ENCODE data around the gene TEDC1. TPM values are rescaled to one million over a fixed set of nuclear protein-coding genes. Genes with fewer than 3 reads are reported as not detected.

Gene TEDC1
- total RNA-seq, 2 donors from 2014 or later = 25.1 to 59.2 TPM

- no peaks in the 10 kb centered on the region for H3K27me3 Mint-ChIP-seq
- no peaks in the 10 kb centered on the region for H3K36me3 Mint-ChIP-seq
- peaks cover 28 to 30% of the 10 kb centered on the region in 2 donors for H3K4me1 Mint-ChIP-seq (ENCODE audit: low read depth in 2 of 2)
- ATAC-seq (no peak), DNase-seq (ENCODE audit: low spot score) (no peak)
- no peaks in the 10 kb centered on the region for H3K9me3 Mint-ChIP-seq
- H3K27ac Mint-ChIP-seq = no peak overlapping the region
- no peak overlapping the region for H3K4me3 Mint-ChIP-seq
Measured at GRCh38 chr14:105483300-105484068, 7.6 kb upstream of the TEDC1 start.

DNA sequence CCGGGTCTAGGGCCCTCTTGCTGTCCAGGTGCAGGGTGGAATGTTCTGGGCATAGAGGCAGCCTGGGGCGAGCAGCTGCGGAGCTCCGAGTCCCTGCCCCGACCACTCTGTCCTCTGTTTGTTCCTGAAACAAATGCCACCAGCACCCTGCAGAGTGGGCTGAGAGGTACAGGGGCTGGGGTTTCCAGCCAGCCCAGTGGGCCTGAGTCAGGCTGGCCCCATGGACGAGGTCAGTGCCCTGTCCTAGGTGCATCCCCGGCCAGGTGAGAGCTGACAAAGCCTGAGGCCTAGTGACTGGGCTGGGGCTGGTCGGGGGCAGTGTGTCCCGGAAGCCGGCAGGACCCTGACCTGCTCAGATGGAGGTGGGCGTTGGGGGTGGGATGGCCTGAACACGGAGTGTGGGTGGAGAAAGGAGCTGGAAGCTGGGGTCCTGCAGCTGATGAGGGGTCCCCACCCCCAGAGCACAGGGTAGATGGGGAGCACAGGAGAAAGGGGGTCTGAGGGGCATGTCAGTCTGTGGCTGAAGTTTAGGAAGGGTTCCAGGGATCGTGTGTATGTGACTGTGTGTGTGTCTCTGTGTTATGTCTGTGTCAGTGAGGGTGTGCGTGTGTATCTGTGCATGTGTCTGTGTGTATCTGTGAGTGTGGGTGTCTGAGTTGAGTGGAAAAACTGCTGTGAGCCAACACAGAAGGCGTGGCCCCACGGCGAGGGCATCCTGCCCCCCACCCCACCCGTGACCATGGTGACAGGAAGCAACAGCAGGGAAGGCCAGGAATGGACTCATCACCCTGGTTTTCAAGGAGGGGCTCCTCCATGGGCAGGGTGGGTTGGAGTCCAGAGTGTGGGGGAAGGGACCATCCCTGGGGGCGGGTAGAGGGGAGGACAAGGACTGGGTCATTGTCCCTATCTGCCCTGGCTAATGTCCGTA, 6.7 kb upstream of the TEDC1 start:
- Mint-ChIP-seq H3K4me1 (ENCODE audit: low read depth in 2 of 2) (peaks cover 31 to 33% of the 10 kb centered on the region in 2 donors), H3K36me3 (no peaks in the 10 kb centered on the region), H3K4me3 (peak overlapping the region; percentile 14), H3K9me3 (no peaks in the 10 kb centered on the region), H3K27me3 (no peaks in the 10 kb centered on the region), H3K27ac (peak overlapping the region in 1 of 2 donors; percentile 0)
- no peak for ATAC-seq
- DNase-seq (ENCODE audit: low spot score) = no peak

- Mint-ChIP-seq H3K9me3 (no peaks in the 10 kb centered on the region), H3K36me3 (no peaks in the 10 kb centered on the region), H3K27ac (no peak overlapping the region), H3K27me3 (no peaks in the 10 kb centered on the region), H3K4me3 (no peak overlapping the region), H3K4me1 (ENCODE audit: low read depth in 2 of 2) (peaks cover 36% of the 10 kb centered on the region in 2 donors)
- ATAC-seq (no peak), DNase-seq (ENCODE audit: low spot score) (no peak)
Measured at GRCh38 chr14:105484997-105485393, 6.1 kb upstream of the TEDC1 start.

DNA sequence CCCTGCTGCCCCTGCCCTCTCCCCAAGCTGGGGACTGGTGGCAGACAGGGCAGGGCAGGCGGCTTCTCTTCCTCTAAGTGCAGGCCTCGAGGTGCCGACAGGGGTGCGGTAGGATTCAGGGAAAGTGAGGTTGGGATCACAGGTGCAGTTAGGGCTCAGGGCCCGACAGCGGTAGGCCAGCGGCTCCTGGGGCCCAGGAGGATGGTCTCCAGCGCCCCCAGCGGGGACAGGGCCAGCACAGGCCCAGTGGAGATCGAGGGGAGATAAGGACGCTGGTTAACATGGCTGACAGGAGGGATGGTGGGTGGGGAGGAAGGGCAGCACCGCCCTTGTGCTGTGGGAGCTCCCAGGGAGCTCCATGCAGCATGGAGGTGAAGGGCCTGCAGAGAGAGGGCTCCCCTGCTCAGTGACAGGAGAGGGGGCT, 5.3 kb upstream of the TEDC1 start:
- Mint-ChIP-seq H3K4me1 (ENCODE audit: low read depth in 2 of 2) (peaks cover 31 to 36% of the 10 kb centered on the region in 2 donors), H3K9me3 (no peaks in the 10 kb centered on the region), H3K4me3 (no peak overlapping the region), H3K36me3 (no peaks in the 10 kb centered on the region), H3K27ac (peak overlapping the region in 1 of 2 donors; percentile 64), H3K27me3 (no peaks in the 10 kb centered on the region)
- DNase-seq (ENCODE audit: low spot score) (no peak), ATAC-seq (no peak)

DNA sequence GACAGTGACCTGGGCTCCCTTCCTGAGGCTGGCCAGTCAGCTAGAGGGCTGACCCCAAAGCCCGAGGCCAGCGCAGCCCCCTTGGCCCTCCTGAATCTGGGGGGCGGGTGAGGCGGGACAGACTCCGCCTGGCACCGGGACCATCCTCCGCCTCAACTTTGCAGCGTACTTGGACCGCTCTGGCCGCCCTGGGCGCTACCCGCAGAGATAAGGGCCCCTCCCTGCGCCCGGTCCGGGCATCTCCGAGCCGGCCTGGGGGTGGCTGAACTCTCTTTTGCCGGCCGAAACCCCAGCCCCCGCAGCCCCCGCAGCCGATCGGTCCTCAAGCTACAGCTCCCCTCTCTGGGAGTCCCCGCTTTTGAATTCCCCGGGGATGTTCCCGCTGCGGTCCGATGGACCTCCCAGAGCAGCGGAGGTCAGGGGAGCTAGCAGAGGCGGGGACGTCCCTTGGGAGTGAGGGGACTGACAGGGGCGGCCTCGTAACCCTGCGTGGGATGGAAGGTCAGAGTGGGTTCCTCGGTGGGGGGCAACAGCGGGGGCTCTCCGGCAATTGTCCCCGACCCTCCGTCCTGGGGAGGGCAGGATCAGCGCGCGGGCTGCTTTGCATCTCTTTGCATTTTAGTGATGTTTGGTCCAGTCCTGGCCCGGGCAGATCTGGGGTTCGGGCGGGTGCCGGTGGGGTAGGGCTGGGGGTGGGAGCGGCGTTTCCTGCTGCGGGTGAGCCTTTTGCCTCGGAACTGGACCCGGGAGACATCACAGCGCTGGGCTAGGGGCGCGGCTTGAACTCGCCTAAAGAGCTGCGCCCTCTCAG, 4.7 kb upstream of the TEDC1 start, which contains the start of gene CRIP1:
Gene CRIP1, plus strand, starts transcription at position 724 of the 811 bp plus-strand sequence. CDS start 374 bp downstream, outside the sequence.
- H3K36me3 Mint-ChIP-seq = no peaks in the 10 kb centered on the region
- no peaks in the 10 kb centered on the region for H3K27me3 Mint-ChIP-seq
- DNase-seq (ENCODE audit: low spot score) = peak; percentile 78
- no peak for ATAC-seq
- peaks cover 25 to 33% of the 10 kb centered on the region in 2 donors for H3K4me1 Mint-ChIP-seq (ENCODE audit: low read depth in 2 of 2)
- peak within 1 kb of the TSS; percentile 73 for H3K4me3 Mint-ChIP-seq
- H3K27ac Mint-ChIP-seq = peak within 1 kb of the TSS; percentile 49 to 64
- H3K9me3 Mint-ChIP-seq = no peaks in the 10 kb centered on the region

DNA sequence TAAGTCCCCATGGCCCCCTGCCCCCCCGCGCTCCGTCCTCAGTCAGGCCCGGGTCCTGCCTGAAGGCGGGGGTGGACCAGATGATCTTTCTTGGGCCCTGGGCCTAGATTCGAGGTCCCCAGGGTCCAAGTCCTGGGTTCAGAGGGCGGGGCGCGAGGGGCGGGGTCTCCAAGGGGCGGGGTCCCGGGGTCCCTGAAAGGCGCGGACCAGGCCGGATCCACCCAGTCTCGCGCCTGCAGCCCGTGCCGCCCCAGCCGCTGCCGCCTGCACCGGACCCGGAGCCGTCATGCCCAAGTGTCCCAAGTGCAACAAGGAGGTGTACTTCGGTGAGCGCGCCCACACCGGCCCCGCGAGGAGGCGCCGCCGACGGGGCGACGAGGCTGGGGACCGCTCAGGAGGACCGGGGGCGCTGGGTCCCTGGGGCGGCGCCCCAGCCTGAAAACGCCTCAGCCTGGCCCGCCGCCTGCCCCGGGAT, 4.0 kb upstream of the TEDC1 start:
- no peaks in the 10 kb centered on the region for H3K9me3 Mint-ChIP-seq
- peak overlapping the region; percentile 73 for H3K4me3 Mint-ChIP-seq
- H3K4me1 Mint-ChIP-seq (ENCODE audit: low read depth in 2 of 2) = peaks cover 25 to 34% of the 10 kb centered on the region in 2 donors
- no peaks in the 10 kb centered on the region for H3K36me3 Mint-ChIP-seq
- no peaks in the 10 kb centered on the region for H3K27me3 Mint-ChIP-seq
- ATAC-seq (no peak), DNase-seq (ENCODE audit: low spot score) (no peak)
- no peak overlapping the region for H3K27ac Mint-ChIP-seq

GRCh38 chr14:105487449-105487985, 3.5 kb upstream of the TEDC1 start:
- no peak for ATAC-seq
- peak; percentile 82 for DNase-seq (ENCODE audit: low spot score)
- H3K27me3 Mint-ChIP-seq = no peaks in the 10 kb centered on the region
- H3K4me1 Mint-ChIP-seq (ENCODE audit: low read depth in 2 of 2) = peaks cover 21 to 29% of the 10 kb centered on the region in 2 donors
- H3K36me3 Mint-ChIP-seq = no peaks in the 10 kb centered on the region
- H3K4me3 Mint-ChIP-seq = peak overlapping the region; percentile 73
- peak overlapping the region; percentile 41 to 49 for H3K27ac Mint-ChIP-seq
- no peaks in the 10 kb centered on the region for H3K9me3 Mint-ChIP-seq

DNA sequence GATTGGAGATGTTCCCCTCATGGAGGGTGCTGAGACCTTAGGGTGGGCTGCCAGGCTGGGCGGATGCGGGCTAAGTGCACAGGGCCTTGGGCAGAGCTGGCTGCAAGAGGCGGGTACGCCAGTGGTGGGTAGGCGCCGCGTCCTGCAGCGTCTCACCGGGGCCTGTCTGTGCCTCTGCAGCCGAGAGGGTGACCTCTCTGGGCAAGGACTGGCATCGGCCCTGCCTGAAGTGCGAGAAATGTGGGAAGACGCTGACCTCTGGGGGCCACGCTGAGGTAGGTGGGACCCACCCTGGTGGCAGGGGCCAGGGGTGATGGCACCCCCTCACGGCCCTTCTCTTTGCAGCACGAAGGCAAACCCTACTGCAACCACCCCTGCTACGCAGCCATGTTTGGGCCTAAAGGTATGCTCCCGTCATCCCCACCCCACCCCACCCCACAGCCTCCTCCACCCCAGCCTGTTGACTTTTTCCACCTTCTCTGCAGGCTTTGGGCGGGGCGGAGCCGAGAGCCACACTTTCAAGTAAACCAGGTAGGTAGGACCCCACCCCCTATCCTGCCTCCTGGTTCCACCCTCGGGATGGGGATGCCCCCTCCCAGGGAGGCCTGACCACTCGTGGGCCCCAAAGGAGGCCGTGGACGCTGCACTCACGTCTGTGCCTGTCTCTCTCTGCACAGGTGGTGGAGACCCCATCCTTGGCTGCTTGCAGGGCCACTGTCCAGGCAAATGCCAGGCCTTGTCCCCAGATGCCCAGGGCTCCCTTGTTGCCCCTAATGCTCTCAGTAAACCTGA, 2.9 kb upstream of the TEDC1 start:
- Mint-ChIP-seq H3K4me3 (peak overlapping the region; percentile 73), H3K36me3 (no peaks in the 10 kb centered on the region), H3K27me3 (no peaks in the 10 kb centered on the region), H3K9me3 (no peaks in the 10 kb centered on the region), H3K4me1 (ENCODE audit: low read depth in 2 of 2) (peaks cover 21 to 29% of the 10 kb centered on the region in 2 donors), H3K27ac (peak overlapping the region; percentile 41 to 49)
- DNase-seq (ENCODE audit: low spot score) = no peak
- ATAC-seq = no peak

- peak overlapping the region; percentile 81 for H3K4me3 Mint-ChIP-seq
- H3K9me3 Mint-ChIP-seq = no peaks in the 10 kb centered on the region
- ATAC-seq (no peak), DNase-seq (ENCODE audit: low spot score) (no peak)
- H3K36me3 Mint-ChIP-seq = no peaks in the 10 kb centered on the region
- peak overlapping the region; percentile 69 to 82 for H3K27ac Mint-ChIP-seq
- H3K27me3 Mint-ChIP-seq = no peaks in the 10 kb centered on the region
- peaks cover 21 to 29% of the 10 kb centered on the region in 2 donors for H3K4me1 Mint-ChIP-seq (ENCODE audit: low read depth in 2 of 2)
Measured at GRCh38 chr14:105488781-105489541, 2.1 kb upstream of the TEDC1 start.

DNA sequence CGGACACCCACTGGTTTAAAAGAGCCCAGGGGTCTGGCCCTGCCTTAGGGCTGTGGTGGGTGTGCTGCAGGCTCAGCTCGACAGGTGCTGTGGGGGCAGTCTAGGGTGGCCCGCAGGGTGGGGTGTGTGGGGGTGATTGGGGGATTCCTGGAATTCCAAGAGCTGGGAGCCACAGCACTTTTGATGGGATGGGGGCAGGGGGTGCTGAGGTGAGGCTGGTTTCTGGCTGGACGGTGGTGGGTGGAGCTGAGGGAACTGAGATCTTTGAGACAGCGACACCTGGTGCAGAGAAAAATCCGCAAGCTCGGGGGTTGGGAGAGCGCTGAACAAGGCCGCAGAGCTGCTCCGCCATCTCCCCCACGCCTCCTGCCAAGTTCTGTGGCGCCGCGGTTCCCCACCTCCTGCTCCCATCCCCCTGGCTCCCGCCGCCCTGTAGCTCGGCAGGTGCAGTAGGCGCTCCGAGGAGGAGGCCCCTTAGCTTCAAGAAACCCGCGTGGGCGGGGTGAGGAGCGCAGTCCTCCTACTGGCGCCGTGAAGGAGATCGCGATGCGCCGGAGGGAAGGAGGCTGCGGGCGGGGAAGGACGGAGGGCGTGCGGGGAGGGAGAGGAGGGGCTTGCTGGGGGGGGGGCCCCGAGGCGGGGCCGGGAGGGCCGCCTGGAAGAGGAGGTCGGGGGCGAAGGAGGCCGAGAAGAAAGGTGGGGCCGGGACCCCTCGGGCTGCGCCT, 1.3 kb upstream of the TEDC1 start:
- Mint-ChIP-seq H3K36me3 (no peaks in the 10 kb centered on the region), H3K27me3 (no peaks in the 10 kb centered on the region), H3K4me1 (ENCODE audit: low read depth in 2 of 2) (peaks cover 15 to 23% of the 10 kb centered on the region in 2 donors), H3K9me3 (no peaks in the 10 kb centered on the region), H3K4me3 (peak overlapping the region; percentile 81), H3K27ac (peak overlapping the region; percentile 69 to 82)
- ATAC-seq = no peak
- DNase-seq (ENCODE audit: low spot score) = peak; percentile 82

GRCh38 chr14:105490267-105490571, 827 bp upstream of the TEDC1 start:
- no peak overlapping the region for H3K27ac Mint-ChIP-seq
- H3K9me3 Mint-ChIP-seq = no peaks in the 10 kb centered on the region
- no peaks in the 10 kb centered on the region for H3K36me3 Mint-ChIP-seq
- ATAC-seq (peak in 1 of 2 donors; percentile 0), DNase-seq (ENCODE audit: low spot score) (no peak)
- H3K27me3 Mint-ChIP-seq = no peaks in the 10 kb centered on the region
- no peak overlapping the region for H3K4me3 Mint-ChIP-seq
- H3K4me1 Mint-ChIP-seq (ENCODE audit: low read depth in 2 of 2) = peaks cover 14 to 23% of the 10 kb centered on the region in 2 donors
